ENCODE results near the gene CST9L. TPM values are rescaled to one million over a fixed set of nuclear protein-coding genes. Genes with fewer than 3 reads are reported as not detected.

Gene CST9L
- total RNA-seq, 1 donor from 2014 or later: not detected

GRCh38 chr20:23544133-23544532 lies 24.2 kb downstream of the CST9L start:
- no peaks in the 10 kb centered on the region for H3K9me3 Mint-ChIP-seq
- no peaks in the 10 kb centered on the region for H3K36me3 Mint-ChIP-seq
- DNase-seq (ENCODE audit: low spot score in 2 of 2, unreplicated experiment in 2 of 2): no peak
- H3K27ac Mint-ChIP-seq: no peak overlapping the region
- no peaks in the 10 kb centered on the region for H3K4me1 Mint-ChIP-seq
- peaks cover 38% of the 10 kb centered on the region for H3K27me3 Mint-ChIP-seq (ENCODE audit: low read depth)
- TF ChIP-seq CTCF (IDR thresholded peaks at IDR 0.05; ENCODE audit: unreplicated experiment): no peak
- no peak overlapping the region for H3K4me3 Mint-ChIP-seq

- Mint-ChIP-seq H3K4me3 (no peak overlapping the region), H3K9me3 (no peaks in the 10 kb centered on the region), H3K4me1 (no peaks in the 10 kb centered on the region), H3K27me3 (ENCODE audit: low read depth) (peaks cover 29% of the 10 kb centered on the region), H3K36me3 (no peaks in the 10 kb centered on the region), H3K27ac (no peak overlapping the region)
- DNase-seq (ENCODE audit: low spot score in 2 of 2, unreplicated experiment in 2 of 2): no peak
- no peak for TF ChIP-seq CTCF (IDR thresholded peaks at IDR 0.05; ENCODE audit: unreplicated experiment)
These were observed 25.5 kb downstream of the CST9L start for GRCh38 chr20:23542801-23543200.

GRCh38 chr20:23541776-23542175 lies 26.5 kb downstream of the CST9L start:
- Mint-ChIP-seq H3K27me3 (ENCODE audit: low read depth) (peaks cover 29% of the 10 kb centered on the region), H3K4me1 (no peaks in the 10 kb centered on the region), H3K4me3 (no peak overlapping the region), H3K27ac (no peak overlapping the region), H3K36me3 (no peaks in the 10 kb centered on the region), H3K9me3 (no peaks in the 10 kb centered on the region)
- DNase-seq (ENCODE audit: low spot score in 2 of 2, unreplicated experiment in 2 of 2): no peak
- no peak for TF ChIP-seq CTCF (IDR thresholded peaks at IDR 0.05; ENCODE audit: unreplicated experiment)

GRCh38 chr20:23541330-23541729 lies 27.0 kb downstream of the CST9L start:
- no peak for DNase-seq (ENCODE audit: low spot score in 2 of 2, unreplicated experiment in 2 of 2)
- H3K9me3 Mint-ChIP-seq: no peaks in the 10 kb centered on the region
- H3K36me3 Mint-ChIP-seq: no peaks in the 10 kb centered on the region
- TF ChIP-seq CTCF (IDR thresholded peaks at IDR 0.05; ENCODE audit: unreplicated experiment): no peak
- H3K4me3 Mint-ChIP-seq: no peak overlapping the region
- no peak overlapping the region for H3K27ac Mint-ChIP-seq
- peaks cover 29% of the 10 kb centered on the region for H3K27me3 Mint-ChIP-seq (ENCODE audit: low read depth)
- H3K4me1 Mint-ChIP-seq: no peaks in the 10 kb centered on the region

- Mint-ChIP-seq H3K27me3 (ENCODE audit: low read depth) (peaks cover 29% of the 10 kb centered on the region), H3K36me3 (no peaks in the 10 kb centered on the region), H3K4me1 (no peaks in the 10 kb centered on the region), H3K27ac (no peak overlapping the region), H3K9me3 (no peaks in the 10 kb centered on the region), H3K4me3 (no peak overlapping the region)
- no peak for DNase-seq (ENCODE audit: low spot score in 2 of 2, unreplicated experiment in 2 of 2)
- TF ChIP-seq CTCF (IDR thresholded peaks at IDR 0.05; ENCODE audit: unreplicated experiment): no peak
These were observed 27.7 kb downstream of the CST9L start for GRCh38 chr20:23540624-23541023.

GRCh38 chr20:23537030-23537429 lies 31.3 kb downstream of the CST9L start:
- TF ChIP-seq CTCF (IDR thresholded peaks at IDR 0.05; ENCODE audit: unreplicated experiment): no peak
- H3K36me3 Mint-ChIP-seq: no peaks in the 10 kb centered on the region
- H3K27ac Mint-ChIP-seq: no peak overlapping the region
- no peaks in the 10 kb centered on the region for H3K9me3 Mint-ChIP-seq
- H3K4me1 Mint-ChIP-seq: no peaks in the 10 kb centered on the region
- peaks cover 11% of the 10 kb centered on the region for H3K27me3 Mint-ChIP-seq (ENCODE audit: low read depth)
- no peak overlapping the region for H3K4me3 Mint-ChIP-seq
- DNase-seq (ENCODE audit: low spot score in 2 of 2, unreplicated experiment in 2 of 2): no peak

Measured in mesothelial cell of epicardium (in vitro differentiated cells).